ENCODE data around the gene HYCC1. TPM values are rescaled to one million over a fixed set of nuclear protein-coding genes. Genes with fewer than 3 reads are reported as not detected.

HYCC1 gene
- total and polyA plus RNA-seq, 2 donors (not counting 3 experiments of a cell fraction or from before 2014, with no cell fraction given), result 14.5 to 51.8 TPM

DNA sequence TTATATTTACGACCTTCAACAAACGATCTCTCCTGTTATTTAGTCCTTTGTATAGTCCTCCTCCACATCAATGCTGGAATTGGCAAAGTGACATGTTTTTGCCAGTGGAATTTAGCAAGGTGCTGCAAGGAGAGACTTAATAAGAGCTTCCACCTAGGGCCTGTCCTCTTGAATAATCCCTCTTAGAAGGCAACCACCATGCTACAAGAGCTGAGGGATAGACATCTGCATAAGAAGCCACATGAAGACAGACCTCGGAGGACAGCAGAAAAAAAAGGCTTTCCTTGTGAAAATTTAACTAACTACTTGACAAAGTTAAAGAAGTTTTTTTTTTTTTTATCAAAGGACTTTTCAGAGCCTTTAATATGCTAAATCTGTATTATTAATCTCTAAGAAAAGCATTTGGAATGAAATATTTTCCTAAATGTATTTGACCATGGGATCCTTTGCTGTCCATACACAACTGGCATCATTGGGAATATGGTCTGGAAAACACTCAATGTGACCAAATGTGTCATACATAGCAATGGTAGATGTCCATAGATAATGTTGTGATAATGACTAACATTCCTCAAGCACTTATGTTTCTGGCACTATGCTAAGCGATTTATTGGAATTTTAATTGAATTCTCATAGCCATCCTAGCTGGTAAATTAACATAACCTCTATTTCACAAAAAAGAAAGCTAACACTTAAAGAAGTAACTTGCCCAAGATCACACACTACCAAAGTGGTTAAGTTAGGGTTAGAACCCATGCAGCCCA lies 13.2 kb downstream of the HYCC1 start:
- TF ChIP-seq MYC (IDR thresholded peaks at IDR 0.05; ENCODE audit: low read depth, low read length), result no peak
- Histone ChIP-seq H3K9me1 (replicated peaks; ENCODE audit: control insufficient read depth, extremely low read depth, insufficient read depth, low read length) (no peaks in the 10 kb centered on the region), H3K4me2 (ENCODE audit: insufficient read depth, low read length) (no peak overlapping the region), H2AFZ (ENCODE audit: low read depth, low read length) (no peak overlapping the region), H3K4me3 (replicated peaks in 1 of 3; ENCODE audit: insufficient read depth in 1 of 3, low read depth in 1 of 3, low read length in 3 of 3) (no peak overlapping the region), H3K36me3 (ENCODE audit: control insufficient read depth in 2 of 2, extremely low read depth in 1 of 2, insufficient read depth in 2 of 2, low read length in 2 of 2) (no peaks in the 10 kb centered on the region), H3K79me2 (ENCODE audit: control insufficient read depth, insufficient read depth, low read length) (peaks cover 35% of the 10 kb centered on the region), H4K20me1 (replicated peaks; ENCODE audit: control insufficient read depth, extremely low read depth, insufficient read depth, low read length) (peaks cover 5% of the 10 kb centered on the region), H3K4me1 (ENCODE audit: control insufficient read depth, extremely low read depth, insufficient read depth, low read length) (no peaks in the 10 kb centered on the region), H3K9ac (replicated peaks; ENCODE audit: extremely low read depth, insufficient read depth, low read length) (no peak overlapping the region), H3K9me3 (replicated peaks; ENCODE audit: control insufficient read depth, insufficient read depth, low read length) (no peaks in the 10 kb centered on the region), H3K27ac (ENCODE audit: insufficient read depth, low read depth, low read length) (no peak overlapping the region), H3K27me3 (ENCODE audit: control insufficient read depth in 2 of 2, insufficient read depth in 2 of 2, low read length in 2 of 2) (no peaks in the 10 kb centered on the region)
- DNase-seq (ENCODE audit: low read depth, low spot score) (no peak), FAIRE-seq (no peak)
- CTCF ChIA-PET, result interaction anchor here (0.7 kb wide), 1 partner anchor 20 kb away, joined by 3 read pairs; no protein-coding TSS in a partner anchor
- intact Hi-C loops (cut with micrococcal nuclease), result no loop called here
- BruUV-seq (replicated peaks), result no TSS peak
- dilution Hi-C loops (cut with MboI; ENCODE audit: extremely low pct_ligation_motif_present, low sequenced_read_pairs), result no loop called here
- POLR2A ChIA-PET, result no interaction called here

DNA sequence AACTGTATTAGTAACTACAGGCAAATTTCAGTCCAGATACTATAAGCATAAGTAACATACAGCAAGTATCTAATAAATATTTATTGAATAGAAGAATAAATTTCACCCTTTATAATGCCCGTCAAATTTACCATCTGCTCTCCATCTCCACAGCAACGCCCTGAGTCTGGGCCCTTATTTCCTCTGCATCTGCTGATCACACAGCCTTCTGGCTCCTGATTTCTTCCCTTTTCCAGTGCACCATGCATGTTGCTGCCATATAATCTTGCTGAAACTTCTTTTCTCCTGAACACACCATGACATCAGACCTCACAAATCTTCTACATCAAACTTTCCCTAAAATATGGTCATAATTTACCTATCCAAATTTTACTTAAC lies 15.4 kb downstream of the HYCC1 start:
- ChIA-PET POLR2A (no interaction called here), CTCF (no interaction called here)
- H2AFZ ChIP-seq (ENCODE audit: low read depth, low read length), result no peak overlapping the region
- no peaks in the 10 kb centered on the region for H3K9me3 ChIP-seq (replicated peaks; ENCODE audit: control insufficient read depth, insufficient read depth, low read length)
- H3K9me1 ChIP-seq (replicated peaks; ENCODE audit: control insufficient read depth, extremely low read depth, insufficient read depth, low read length), result no peaks in the 10 kb centered on the region
- no peaks in the 10 kb centered on the region for H3K4me1 ChIP-seq (ENCODE audit: control insufficient read depth, extremely low read depth, insufficient read depth, low read length)
- H3K27me3 ChIP-seq (ENCODE audit: control insufficient read depth in 2 of 2, insufficient read depth in 2 of 2, low read length in 2 of 2), result no peaks in the 10 kb centered on the region
- no peak overlapping the region for H3K4me3 ChIP-seq (replicated peaks in 1 of 3; ENCODE audit: insufficient read depth in 1 of 3, low read depth in 1 of 3, low read length in 3 of 3)
- TF ChIP-seq FOS (IDR thresholded peaks at IDR 0.05; ENCODE audit: borderline replicate concordance, insufficient read depth, low read length) (no peak), MYC (IDR thresholded peaks at IDR 0.05; ENCODE audit: low read depth, low read length) (no peak), POLR2A (IDR thresholded peaks at IDR 0.05; ENCODE audit: low read depth, low read length) (no peak), POLR2AphosphoS5 (IDR thresholded peaks at IDR 0.05; ENCODE audit: insufficient read depth, low read depth, low read length) (no peak), GATA2 (IDR thresholded peaks at IDR 0.05; ENCODE audit: insufficient read depth, insufficient read length, low read depth, low read length) (no peak)
- TF ChIP-seq, protein P1, sequence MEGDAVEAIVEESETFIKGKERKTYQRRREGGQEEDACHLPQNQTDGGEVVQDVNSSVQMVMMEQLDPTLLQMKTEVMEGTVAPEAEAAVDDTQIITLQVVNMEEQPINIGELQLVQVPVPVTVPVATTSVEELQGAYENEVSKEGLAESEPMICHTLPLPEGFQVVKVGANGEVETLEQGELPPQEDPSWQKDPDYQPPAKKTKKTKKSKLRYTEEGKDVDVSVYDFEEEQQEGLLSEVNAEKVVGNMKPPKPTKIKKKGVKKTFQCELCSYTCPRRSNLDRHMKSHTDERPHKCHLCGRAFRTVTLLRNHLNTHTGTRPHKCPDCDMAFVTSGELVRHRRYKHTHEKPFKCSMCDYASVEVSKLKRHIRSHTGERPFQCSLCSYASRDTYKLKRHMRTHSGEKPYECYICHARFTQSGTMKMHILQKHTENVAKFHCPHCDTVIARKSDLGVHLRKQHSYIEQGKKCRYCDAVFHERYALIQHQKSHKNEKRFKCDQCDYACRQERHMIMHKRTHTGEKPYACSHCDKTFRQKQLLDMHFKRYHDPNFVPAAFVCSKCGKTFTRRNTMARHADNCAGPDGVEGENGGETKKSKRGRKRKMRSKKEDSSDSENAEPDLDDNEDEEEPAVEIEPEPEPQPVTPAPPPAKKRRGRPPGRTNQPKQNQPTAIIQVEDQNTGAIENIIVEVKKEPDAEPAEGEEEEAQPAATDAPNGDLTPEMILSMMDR (IDR thresholded peaks at IDR 0.05; ENCODE audit: extremely low read depth in 1 of 2, insufficient read depth in 1 of 2, low read depth in 1 of 2, low read length in 2 of 2), result no peak
- TF ChIP-seq, protein P2, sequence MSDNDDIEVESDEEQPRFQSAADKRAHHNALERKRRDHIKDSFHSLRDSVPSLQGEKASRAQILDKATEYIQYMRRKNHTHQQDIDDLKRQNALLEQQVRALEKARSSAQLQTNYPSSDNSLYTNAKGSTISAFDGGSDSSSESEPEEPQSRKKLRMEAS (IDR thresholded peaks at IDR 0.05; ENCODE audit: insufficient read depth, insufficient read length), result no peak
- FAIRE-seq (no peak), DNase-seq (ENCODE audit: low read depth, low spot score) (no peak)
- H3K4me2 ChIP-seq (ENCODE audit: insufficient read depth, low read length), result no peak overlapping the region
- H3K9ac ChIP-seq (replicated peaks; ENCODE audit: extremely low read depth, insufficient read depth, low read length), result no peak overlapping the region
- BruUV-seq (replicated peaks), result no TSS peak
- peaks cover 40% of the 10 kb centered on the region for H3K79me2 ChIP-seq (ENCODE audit: control insufficient read depth, insufficient read depth, low read length)
- no peak overlapping the region for H3K27ac ChIP-seq (ENCODE audit: insufficient read depth, low read depth, low read length)
- dilution Hi-C loops (cut with MboI; ENCODE audit: extremely low pct_ligation_motif_present, low sequenced_read_pairs) (no loop called here), intact Hi-C loops (cut with micrococcal nuclease) (no loop called here)
- H3K36me3 ChIP-seq (ENCODE audit: control insufficient read depth in 2 of 2, extremely low read depth in 1 of 2, insufficient read depth in 2 of 2, low read length in 2 of 2), result no peaks in the 10 kb centered on the region
- H4K20me1 ChIP-seq (replicated peaks; ENCODE audit: control insufficient read depth, extremely low read depth, insufficient read depth, low read length), result peaks cover 5% of the 10 kb centered on the region

Data from endothelial cell of umbilical vein (primary cell).